Measurements from ENCODE around the gene ME3. TPM values are rescaled to one million over a fixed set of nuclear protein-coding genes. Genes with fewer than 3 reads are reported as not detected.
A peak's percentile ranks its signal among the peaks of the same experiment; 100 is the strongest.
"Not testable (repeated sequence)": the region's sequence is repeated elsewhere in the genome, so short reads cannot be mapped to it uniquely, and the experiment has no call there.

Gene ME3
- total RNA-seq, 1 donor = 19.9 TPM

DNA sequence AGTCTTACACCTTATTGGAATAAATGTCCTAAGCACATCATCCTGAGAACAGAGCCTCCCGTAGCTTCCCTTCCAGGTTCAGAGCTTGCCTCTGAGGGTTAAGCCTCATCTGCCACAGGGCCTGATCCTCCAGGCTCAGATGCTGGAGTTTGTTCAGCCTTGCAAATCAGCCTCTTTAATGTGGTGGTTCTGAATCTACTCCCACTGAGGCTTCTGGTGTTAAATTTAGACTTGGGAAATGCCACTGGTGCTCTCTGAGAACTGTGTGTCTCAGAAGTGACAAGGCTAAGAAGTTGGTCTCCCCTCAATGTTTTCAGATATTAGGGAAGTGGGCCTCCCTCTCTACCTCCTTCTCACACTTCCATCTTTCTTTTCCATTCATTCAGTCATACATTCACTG, 229.0 kb downstream of the ME3 start:
- H3K4me3 ChIP-seq (ENCODE audit: low read depth, low read length) = no peak overlapping the region
- TF ChIP-seq, protein P1, sequence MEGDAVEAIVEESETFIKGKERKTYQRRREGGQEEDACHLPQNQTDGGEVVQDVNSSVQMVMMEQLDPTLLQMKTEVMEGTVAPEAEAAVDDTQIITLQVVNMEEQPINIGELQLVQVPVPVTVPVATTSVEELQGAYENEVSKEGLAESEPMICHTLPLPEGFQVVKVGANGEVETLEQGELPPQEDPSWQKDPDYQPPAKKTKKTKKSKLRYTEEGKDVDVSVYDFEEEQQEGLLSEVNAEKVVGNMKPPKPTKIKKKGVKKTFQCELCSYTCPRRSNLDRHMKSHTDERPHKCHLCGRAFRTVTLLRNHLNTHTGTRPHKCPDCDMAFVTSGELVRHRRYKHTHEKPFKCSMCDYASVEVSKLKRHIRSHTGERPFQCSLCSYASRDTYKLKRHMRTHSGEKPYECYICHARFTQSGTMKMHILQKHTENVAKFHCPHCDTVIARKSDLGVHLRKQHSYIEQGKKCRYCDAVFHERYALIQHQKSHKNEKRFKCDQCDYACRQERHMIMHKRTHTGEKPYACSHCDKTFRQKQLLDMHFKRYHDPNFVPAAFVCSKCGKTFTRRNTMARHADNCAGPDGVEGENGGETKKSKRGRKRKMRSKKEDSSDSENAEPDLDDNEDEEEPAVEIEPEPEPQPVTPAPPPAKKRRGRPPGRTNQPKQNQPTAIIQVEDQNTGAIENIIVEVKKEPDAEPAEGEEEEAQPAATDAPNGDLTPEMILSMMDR (IDR thresholded peaks at IDR 0.05; ENCODE audit: insufficient read depth, low read depth, low read length) = no peak
- DNase-seq (ENCODE audit: low read depth) = no peak

DNA sequence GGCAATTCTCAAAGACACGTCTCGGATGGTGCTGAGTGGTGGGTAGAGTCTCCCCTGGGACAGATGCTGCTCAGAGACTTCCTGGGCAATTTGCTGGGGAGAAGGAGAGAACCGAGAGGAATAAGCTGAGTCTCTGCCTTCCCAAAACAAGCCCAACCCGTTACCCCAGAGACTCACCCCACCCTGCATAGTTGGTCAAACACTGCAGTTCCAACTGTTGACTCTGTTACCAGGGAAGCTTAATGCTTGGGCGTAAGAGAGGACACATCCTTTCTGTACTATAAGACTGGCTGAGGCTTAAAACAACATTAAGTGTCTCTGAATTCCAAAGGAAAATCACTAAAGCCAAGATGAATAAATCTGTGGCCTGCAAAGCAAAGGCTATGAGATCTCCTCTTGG, 229.6 kb downstream of the ME3 start:
- H3K4me3 ChIP-seq (ENCODE audit: low read depth, low read length) = no peak overlapping the region
- DNase-seq (ENCODE audit: low read depth) = no peak
- TF ChIP-seq, protein P1 (IDR thresholded peaks at IDR 0.05; ENCODE audit: insufficient read depth, low read depth, low read length) = no peak

DNA sequence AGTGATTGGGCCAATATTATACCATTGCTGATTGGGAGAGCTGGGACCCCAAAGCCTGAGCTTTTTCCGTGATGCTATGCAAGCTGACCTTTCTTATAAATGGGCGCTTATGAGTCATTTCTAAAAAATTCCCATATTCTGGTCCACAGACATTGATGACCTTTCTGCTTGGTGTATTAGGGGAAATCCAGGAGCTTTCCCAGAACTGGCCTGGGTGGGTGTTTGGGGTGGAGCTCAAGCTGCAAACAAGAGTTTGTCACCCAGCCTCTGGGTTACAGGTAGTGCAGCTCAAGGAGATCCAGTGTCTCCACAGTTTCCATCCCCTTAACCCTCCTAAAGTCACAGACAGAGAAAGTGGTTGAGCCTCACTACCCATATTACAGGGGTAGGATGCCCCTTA, 230.0 kb downstream of the ME3 start:
- no peak overlapping the region for H3K4me3 ChIP-seq (ENCODE audit: low read depth, low read length)
- TF ChIP-seq, protein P1 (IDR thresholded peaks at IDR 0.05; ENCODE audit: insufficient read depth, low read depth, low read length) = no peak
- peak; percentile 29 for DNase-seq (ENCODE audit: low read depth)

DNA sequence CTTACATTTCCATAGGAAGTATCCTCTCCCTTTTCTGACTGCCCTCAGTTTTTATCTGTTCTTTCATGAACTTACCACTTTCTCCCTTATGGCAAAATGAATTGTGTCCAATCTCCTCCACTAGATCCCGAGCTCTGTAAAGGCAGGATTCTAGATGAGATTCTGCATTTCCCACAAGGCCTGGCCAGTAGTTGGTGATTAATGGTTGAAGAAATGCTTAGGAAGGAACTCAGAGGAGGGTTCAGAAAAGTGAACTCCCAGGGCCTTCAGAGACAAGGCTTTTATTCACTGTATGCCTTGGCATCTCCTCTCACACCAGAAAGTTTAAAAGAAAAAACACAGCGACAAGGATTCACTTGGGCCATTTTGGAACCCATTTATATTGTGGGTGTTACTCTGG, 231.6 kb downstream of the ME3 start:
- H3K4me3 ChIP-seq (ENCODE audit: low read depth, low read length) = no peak overlapping the region
- TF ChIP-seq, protein P1 (IDR thresholded peaks at IDR 0.05; ENCODE audit: insufficient read depth, low read depth, low read length) = no peak
- DNase-seq (ENCODE audit: low read depth) = no peak

DNA sequence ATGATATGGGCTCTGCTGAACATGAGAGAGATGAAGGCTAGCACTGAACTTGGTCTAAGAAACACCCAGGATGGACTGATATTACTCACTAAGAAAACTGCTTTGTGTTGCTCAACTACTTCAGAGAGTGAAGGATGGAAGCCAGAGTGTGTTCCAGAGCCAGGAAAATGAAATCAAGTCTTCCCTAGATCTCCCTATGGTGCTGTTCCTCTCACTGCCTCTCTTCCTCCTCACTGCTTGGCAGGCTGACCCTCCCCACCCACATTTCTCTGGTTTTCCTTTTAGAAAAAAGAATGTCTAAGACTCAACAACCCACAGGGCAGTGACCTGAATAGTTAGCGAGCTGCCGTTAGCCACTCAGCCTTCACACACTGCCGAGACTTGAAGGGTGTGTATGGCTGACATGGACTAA, 232.1 kb downstream of the ME3 start:
- DNase-seq (ENCODE audit: low read depth) = peak; percentile 76
- TF ChIP-seq, protein P1 (IDR thresholded peaks at IDR 0.05; ENCODE audit: insufficient read depth, low read depth, low read length) = no peak
- H3K4me3 ChIP-seq (ENCODE audit: low read depth, low read length) = no peak overlapping the region

DNA sequence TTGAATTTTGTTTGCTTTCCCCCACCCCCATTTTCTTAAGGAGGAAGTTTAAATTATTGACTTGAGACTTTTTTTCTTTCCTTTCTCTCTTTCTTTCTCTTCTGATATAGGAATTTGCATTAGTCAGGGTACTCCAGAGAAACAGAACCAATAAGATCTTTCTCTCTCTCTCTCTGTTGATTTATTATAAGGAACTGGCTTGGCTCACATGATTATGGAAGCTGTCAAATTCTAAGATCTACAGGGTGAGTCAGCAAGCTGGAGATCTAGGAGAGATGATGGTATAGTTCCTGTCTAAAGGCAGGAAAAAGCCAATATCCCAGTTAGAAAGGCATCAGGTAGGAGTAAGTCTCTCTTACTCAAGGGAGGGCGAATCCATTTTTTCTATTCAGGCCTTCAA, 233.7 kb downstream of the ME3 start:
- DNase-seq (ENCODE audit: low read depth) = peak; percentile 82
- no peak overlapping the region for H3K4me3 ChIP-seq (ENCODE audit: low read depth, low read length)
- TF ChIP-seq, protein P1 (IDR thresholded peaks at IDR 0.05; ENCODE audit: insufficient read depth, low read depth, low read length) = no peak

DNA sequence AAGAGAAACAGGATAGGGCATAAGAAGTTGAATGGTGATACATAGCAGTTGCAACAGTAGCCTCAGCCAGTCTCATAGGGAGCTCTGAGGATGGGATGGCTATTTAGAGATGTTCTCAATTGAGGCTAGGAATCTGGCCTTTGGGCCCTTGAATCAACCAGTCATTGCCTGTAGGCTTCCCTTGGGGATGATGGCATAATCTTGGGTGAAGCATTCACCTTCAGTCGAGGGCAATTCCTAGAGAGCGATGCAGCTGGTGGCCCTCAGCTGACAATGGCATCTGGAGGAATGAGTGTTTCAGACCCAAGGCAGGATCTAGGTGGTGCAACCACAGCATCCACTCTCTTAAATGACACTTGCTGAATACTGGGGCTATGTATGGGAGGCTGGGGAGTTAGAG, 236.7 kb downstream of the ME3 start:
- no peak overlapping the region for H3K4me3 ChIP-seq (ENCODE audit: low read depth, low read length)
- TF ChIP-seq, protein P1 (IDR thresholded peaks at IDR 0.05; ENCODE audit: insufficient read depth, low read depth, low read length) = no peak
- DNase-seq (ENCODE audit: low read depth) = no peak

DNA sequence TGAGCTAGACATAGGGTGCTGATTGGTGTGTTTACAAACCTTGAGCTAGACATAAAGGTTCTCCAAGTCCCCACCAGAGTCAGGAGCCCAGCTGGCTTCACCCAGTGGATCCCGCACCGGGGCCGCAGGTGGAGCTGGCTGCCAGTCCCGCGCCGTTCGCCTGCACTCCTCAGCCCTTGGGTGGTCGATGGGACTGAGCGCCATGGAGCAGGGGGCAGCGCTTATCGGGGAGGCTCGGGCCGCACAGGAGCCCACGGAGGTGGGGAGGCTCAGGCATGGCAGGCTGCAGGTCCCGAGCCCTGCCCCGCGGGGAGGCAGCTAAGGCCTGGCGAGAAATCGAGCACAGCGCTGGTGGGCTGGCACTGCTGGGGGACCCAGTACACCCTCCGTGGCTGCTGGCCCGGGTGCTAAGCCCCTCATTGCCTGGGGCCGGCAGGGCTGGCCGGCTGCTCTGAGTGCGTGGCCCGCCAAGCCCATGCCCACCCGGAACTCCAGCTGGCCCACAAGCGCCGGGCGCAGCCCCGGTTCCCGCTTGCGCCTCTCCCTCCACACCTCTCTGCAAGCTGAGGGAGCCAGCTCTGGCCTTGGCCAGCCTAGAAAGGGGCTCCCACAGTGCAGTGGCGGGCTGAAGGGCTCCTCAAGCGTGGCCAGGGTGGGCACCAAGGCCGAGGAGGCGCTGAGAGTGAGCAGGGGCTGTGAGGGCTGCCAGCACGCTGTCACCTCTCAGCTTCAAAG, 238.9 kb downstream of the ME3 start:
- DNase-seq (ENCODE audit: low read depth); H3K4me3 ChIP-seq (ENCODE audit: low read depth, low read length): not testable (repeated sequence)
